HG03108 (cell line): Measurements from ENCODE around the gene CD180.

Source experiments
- ATAC-seq: cut with Tn5 transposase; IDR thresholded peaks from one replicate; pipeline ENCODE4 v1.9.1; 2021; ENCODE audit warnings: moderate library complexity; ENCODE audit not compliant: unreplicated experiment

CD180 gene

DNA sequence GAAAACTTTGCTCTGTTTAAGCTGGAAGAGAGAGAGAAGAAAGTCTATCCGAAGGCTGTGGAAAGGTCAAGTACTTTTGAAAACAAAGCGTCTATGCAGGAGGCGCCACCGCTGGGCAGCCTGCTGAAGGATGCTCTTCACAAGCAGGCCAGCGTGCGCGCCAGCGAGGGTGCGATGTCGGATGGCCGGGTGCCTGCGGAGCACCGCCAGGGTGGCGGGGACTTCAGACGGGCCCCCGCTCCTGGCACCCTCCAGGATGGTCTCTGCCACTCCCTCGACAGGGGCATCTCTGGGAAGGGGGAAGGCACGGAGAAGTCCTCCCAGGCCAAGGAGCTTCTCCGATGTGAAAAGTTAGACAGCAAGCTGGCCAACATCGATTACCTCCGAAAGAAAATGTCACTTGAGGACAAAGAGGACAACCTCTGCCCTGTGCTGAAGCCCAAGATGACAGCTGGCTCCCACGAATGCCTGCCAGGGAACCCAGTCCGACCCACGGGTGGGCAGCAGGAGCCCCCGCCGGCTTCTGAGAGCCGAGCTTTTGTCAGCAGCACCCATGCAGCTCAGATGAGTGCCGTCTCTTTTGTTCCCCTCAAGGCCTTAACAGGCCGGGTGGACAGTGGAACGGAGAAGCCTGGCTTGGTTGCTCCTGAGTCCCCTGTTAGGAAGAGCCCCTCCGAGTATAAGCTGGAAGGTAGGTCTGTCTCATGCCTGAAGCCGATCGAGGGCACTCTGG is 32.6 kb downstream of the CD180 start:
- no peak for ATAC-seq

DNA sequence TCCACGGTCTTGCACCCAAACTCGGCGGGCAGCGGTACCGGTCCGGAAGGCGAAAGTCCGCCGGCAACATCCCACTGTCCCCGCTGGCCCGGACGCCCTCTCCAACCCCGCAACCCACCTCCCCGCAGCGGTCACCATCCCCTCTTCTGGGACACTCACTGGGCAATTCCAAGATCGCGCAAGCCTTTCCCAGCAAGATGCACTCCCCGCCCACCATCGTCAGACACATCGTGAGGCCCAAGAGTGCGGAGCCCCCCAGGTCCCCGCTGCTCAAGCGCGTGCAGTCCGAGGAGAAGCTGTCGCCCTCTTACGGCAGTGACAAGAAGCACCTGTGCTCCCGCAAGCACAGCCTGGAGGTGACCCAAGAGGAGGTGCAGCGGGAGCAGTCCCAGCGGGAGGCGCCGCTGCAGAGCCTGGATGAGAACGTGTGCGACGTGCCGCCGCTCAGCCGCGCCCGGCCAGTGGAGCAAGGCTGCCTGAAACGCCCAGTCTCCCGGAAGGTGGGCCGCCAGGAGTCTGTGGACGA is 33.3 kb downstream of the CD180 start:
- no peak for ATAC-seq

DNA sequence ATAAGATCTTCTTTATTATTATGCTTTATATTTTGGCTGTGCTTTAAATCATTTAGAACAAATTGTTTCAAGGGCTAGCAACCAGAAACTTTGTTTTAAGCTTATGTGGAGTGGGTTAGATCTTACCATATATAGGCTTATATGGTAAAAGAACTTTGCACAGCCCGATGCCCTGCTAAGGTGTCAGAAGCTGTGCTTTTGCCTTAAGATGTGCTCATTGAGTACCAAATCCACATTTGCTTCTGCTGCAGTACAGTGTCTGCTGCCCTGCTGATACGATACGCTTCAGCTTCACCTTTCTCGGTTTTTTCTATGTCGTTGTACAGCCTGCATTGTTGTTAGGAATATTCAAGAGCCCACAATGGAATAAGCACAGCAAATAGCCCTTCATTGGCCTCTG is 34.8 kb downstream of the CD180 start:
- ATAC-seq: no peak

DNA sequence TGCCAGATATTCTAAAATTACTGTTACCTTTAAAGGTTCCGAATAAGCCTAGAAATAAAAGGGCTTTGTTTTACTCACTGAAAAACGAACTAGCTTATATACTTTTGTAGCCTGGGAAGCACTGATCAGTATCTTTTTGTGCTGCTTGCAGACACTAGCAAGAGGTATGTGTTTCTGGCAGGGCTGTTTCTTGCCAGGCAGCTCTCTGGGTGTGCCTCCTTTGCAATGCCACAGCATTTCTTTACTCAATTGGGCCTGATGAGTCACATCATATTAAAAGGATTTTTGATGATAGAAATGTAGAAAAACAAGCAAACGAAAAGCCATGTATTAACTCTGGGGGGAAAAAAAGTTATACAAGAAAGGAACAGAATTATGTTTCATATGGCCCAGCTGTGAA is 35.6 kb downstream of the CD180 start:
- ATAC-seq: no peak

DNA sequence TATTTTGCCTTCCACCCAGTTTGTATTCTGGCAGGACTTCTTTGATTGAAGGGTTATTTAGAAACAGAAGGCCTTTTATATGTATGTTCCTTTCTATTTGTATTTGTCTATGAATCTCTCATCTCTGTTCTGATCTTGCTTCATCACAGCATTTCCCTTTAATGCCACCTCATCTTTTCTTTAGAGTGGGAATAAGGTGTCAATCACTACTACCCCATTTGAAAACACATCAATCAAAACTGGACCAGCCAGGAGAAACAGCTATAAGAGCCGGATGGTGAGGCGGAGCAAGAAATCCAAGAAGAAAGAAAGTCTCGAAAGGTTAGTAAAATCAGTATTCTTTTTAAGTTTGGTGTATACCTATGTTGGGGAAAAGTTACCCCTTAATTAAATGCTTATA is 36.3 kb downstream of the CD180 start:
- no peak for ATAC-seq

DNA sequence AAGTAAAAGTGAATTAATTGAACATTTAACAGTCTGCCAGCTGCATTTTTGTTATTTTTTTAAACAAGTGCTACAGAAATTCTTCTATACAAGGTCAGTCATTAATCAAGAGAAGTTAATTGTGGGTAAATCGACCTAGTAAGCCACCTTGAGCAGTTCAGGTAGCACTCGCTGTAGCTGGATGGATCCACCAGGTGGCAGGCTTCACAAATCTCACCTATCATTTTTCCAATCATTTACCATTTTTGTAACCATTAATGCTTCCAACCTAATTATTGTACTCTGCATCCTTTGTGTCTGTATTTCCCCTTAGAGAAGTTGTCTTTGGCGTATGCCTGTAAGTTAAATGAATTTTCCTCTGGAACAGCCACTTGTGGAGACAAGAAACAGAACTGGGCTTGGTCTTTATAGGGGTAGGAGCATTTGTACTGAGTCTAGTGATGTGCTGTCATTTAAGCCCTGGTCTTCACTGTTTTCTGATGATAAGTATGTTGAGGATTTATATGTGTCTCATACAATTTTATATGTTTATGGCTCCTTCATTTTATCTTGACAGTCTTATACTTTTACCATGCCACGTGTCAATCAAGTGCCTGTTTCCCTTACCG is 39.5 kb downstream of the CD180 start:
- ATAC-seq: no peak

DNA sequence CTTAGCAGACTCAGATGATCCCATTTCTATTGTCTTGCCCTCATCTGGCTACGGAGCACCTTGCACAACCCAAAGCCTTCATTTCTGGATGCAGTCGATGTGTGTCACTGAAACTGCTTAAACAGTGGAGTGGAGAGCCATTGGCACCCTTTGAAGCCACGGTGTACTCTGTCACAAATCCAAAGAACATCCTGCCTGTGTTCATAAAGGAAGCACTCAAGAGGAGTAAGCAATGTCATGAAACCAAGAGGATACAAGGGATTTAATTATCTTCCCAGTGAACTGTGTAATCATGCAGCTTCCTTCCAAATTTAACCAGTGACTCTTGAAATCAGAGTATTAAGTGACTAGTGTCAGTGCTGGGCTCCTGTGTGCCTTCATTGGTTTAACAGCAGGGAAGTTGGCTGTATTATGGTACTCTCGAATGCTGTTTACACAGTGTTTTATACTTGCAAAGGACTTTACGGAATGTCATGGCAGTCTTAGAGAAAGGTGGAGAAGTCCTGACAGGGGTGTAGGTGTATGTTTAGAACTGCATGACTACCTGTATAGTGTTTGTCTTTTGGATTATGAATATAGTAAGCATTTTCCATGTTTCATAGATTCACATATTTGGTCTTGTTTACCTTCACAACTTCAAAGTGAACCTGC is 41.9 kb downstream of the CD180 start:
- no peak for ATAC-seq

DNA sequence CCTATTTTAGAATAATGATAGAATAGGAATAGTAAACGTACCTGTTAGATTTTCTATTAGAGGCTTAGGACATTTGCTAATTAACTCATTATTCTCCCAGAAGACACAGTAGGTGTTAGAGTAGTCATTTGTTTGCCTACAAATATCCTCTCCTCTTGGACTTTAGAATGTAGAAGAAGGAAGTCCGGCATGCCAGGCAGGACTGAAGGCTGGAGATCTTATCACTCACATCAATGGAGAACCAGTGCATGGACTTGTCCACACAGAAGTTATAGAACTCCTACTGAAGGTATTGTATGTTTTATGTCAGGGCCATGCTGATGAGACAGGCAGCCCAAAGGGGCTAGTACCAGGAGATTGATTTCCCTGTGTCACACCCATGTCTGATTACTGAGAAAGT is 43.3 kb downstream of the CD180 start:
- no peak for ATAC-seq

DNA sequence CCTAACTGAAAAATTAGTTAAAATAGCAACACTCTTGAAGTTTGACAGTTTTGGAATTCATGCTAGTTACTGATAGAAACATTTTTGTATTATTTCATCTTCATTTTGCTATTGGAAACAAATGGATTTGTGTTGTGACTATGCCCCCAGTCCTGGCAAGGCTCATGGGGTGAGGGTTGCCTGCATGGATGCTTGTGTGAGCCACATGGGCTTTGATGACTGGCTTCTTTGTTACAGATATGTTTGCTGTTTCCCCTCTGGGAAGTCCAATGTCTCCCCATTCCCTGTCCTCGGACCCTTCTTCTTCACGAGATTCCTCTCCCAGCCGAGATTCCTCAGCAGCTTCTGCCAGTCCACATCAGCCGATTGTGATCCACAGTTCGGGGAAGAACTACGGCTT is 44.2 kb downstream of the CD180 start:
- no peak for ATAC-seq

DNA sequence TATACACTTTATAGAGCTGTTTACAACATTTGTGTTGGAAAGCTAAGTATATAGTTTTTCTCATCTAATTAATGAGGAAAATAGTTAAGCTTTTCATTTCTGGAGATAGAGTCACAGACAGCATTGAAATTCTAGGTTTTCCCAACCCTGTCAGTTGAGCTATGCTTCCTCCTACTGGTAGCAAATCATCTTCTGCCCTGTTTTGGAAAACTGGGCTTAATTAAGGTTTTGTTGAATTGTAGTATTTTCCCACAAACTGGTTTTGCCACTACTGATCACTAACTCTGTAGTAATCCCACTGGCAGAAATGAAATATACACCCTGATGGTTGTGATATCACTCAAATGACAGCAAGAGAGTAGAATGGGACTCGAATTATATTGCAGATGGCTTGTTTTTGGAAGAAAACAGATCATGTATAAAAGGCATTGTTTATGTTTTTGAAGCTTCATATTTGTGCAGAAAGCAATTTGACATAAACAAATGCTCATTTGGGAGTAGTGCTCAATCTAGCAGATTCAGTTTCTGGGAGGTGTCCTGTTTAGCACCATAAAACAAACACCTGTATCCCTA is 46.6 kb downstream of the CD180 start:
- no peak for ATAC-seq

DNA sequence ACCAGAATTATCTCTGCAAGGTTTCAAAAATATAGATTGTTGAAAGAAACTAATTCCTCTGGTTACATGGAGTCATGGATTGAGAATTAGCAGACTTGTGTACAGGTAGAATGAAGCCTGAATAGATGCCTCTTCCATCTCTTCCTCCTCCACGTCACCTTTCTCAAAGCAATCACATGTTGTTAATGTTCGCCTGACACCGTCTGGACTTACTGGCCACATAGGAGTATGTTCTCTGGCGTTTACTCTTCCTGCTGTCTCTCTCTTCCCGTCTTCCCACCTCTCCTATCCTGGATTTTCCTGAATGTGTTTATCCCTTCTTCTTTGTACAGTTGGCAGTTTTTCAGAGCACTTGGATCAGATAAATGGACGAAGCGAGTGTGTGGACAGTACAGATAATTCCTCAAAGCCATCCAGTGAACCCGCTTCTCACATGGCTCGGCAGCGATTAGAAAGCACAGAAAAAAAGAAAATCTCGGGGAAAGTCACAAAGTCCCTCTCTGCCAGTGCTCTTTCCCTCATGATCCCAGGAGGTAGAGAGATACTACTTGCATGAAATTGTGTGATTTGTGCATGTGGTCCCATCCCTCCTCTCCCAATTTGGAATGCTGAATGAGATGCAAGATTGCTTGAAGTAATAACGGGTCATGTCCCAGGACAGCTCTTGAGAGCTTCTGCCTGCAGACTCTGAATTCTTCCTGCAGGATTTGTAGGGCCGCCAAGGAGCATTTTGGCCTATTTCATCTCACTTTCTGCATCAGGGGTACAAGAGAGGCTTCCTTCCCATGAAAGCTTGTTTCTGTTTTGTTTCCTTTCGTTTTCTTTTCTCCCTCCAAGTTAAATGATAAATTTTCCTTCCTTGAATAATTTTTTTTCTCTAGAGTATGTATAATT is 47.3 kb downstream of the CD180 start:
- no peak for ATAC-seq

DNA sequence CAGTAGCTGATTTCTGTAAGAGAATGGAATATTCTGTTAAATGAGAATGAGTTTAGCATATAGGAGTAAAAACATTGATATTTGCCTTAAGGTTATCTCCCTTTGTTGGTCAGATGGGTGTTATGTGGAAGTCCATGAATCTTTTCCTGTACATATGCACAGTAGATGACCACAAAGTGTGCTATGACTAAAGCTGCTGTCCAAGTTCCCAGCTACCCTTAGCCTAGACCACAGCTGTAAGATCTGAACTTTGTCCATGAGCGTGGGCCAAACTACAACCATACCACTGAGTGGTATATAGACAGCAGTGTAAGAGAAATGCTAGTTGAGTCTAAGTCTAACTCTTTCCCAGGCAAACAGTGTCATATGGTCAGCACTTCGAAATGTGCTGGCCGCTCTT is 48.8 kb downstream of the CD180 start:
- ATAC-seq: no peak

DNA sequence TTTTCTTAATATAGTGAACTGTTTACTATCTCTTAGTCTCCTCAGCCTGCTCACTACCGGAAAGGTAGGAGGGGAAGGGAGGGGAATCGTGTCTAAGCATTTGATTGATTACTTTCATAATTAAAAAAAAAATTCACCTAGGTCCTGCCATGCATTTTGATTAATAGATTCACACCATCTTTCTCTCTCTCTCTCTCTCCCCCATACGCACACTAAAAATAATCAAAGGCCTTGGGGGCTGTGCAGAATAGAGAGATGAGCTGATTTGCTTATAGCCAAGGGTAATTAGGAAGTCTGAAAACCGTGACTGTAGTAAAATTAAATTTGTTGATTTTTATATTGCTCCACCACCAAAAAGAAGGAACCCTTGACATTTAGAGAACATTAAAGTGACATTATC is 49.6 kb downstream of the CD180 start:
- no peak for ATAC-seq

DNA sequence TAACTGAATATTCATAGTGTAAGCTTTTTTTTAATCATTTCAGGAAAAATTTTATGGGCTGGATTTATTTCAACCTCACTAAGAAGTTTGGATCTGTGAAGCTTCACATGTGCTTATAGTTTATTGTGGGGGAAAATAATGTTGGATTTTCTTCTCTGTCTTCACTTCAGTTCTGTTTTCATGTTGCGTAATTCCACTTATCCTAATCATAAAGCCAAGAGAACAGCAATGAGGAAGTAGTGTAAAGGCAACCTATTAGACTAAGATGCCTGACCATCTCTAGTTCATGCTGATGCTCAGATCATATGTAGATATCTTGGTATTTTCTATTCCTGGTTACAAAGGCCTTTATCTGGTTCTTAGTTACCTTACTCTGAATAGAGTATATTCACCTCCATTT is 50.0 kb downstream of the CD180 start:
- ATAC-seq: no peak

DNA sequence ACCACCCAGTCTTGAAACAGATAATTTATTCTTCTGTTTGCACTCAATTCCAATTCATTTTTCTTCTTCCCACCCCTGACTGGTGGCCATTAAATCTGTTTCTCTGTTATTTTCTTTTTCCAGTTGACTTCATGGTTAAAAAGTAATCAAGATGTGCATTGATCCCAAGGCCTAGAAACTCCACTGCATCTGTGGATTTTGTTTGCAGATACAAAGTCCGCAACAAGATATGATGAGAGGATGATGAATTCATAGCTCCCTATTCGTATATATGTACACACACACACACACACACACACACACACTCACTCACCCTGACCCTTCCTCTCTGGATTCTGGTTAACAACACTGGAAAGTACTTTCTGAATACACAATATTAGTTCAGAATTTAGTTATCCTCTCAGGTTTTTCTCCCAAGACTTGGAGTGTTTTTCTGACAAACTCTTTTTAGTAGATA is 52.4 kb downstream of the CD180 start:
- no peak for ATAC-seq

DNA sequence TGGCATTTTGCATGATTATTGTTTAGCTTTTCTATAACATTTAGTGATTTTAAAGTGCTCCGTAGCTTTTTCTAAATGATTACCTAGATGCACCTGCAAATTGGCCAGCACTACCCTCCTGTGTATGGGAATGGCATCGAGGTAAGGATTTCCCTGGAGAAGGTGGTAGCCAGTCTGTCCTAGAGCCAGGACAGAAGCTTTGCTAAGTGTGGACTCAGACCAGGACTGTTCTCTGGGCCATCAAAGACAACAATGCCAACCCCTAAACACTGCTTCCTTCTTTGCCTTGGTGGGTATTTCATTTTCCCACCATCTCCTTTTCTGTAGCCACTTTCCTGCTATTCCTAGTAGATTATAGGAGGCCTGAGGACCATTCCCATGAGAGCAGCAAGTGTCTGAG is 53.0 kb downstream of the CD180 start:
- ATAC-seq: no peak

DNA sequence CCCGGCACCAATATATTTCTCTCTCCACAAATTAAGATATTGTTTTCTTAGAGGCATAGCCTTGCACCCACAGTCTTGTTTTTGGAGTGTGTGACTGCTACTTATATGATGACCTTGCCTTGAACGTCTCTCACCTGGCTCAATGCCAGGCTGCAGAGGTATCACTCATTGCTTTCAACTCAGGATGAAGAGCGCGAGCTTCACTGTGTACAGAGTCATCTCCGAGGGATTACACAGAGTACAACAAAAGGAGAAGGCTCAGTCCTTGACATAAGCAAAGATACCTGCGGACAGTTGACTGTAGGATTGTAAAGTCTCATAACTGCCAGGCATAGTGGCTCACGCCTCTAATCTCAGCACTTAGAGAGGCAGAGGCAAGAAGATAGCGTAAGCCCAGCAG is 53.8 kb downstream of the CD180 start:
- ATAC-seq: no peak

DNA sequence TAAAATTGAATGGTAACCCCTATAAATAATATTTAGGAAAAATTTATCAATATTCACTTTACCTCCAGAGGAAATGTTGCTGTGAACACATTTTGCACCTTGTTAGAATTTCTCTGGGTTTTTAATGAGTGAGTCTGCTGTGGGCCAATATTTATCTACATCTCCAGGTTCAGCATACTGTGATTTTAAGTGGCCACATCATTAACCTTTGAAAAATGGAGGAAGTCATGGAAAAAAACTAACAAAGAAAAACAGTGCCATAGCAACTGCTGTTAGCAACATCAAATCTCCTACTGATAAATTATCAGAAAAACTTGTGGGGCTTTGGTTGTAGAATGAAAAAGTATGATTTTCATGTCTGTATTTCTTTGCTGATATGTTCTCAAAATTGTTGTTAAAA is 55.0 kb downstream of the CD180 start:
- ATAC-seq: no peak

DNA sequence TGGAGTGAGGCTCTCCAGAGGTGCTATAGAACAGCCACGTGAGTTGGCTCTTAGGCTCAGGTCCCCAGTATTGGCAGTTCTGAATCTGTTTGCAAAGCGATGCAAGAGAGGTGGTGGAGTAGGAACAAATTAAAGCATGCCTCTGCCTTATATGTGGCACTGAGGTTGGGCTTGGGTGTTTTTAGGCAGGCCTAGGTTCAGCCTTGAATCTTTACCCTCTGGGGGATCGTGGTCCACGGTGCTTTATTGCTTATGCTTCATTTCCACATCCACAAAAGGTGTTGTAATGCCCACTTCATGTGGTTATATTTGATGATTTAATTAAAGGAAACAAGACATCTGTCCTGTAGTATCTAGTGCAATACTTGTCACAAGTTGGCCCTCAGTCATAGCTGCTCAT is 56.2 kb downstream of the CD180 start:
- ATAC-seq: no peak

DNA sequence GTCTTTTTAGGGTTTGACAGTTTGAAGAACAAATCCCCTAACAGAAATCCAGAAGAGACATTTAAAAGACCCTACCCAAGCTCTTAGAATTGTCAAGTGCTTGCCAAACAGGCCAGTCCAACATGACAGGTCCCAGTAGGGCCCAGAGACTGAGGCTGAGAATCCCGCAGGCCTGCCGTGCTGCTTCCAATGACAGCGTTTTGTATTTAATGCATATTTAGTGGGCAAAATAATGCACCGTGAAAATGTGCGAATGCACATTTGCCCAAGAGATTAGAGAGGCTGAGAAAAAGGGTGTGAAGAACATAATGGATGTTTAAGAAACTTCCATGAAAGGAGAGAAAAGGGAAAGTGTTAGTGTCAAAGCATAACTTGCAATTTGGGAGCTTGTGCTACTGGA is 57.6 kb downstream of the CD180 start:
- ATAC-seq: no peak
